Activated T-cell treated with anti-CD3 and anti-CD28 coated beads, Interleukin-2, amount 50 U/mL, for 72 hours (primary cell): ENCODE results near the gene SLC22A3. TPM values are rescaled to one million over a fixed set of nuclear protein-coding genes. Genes with fewer than 3 reads are reported as not detected.
A peak's percentile ranks its signal among the peaks of the same experiment; 100 is the strongest.

Experiments
- ATAC-seq, 2 donors: fragments of 150-1000 bp; cut with Tn5 transposase; replicated peaks in 1 of 2; 2 replicates each; pipeline ENCODE4 v1.10.0; 2021; ENCODE audit warnings: moderate library complexity in 2 of 2, mild to moderate bottlenecking in 1 of 2
- DNase-seq, 2 donors: peaks; one replicate each; pipeline ENCODE4 v3.0.0; 2021 to 2022; ENCODE audit warnings: mixed read lengths in 1 of 2
- H3K27ac Mint-ChIP-seq: one replicate; pipeline ENCODE4 v1.8.0; 2022; ENCODE audit warnings: mild to moderate bottlenecking, moderate library complexity, mixed read lengths
- H3K27me3 Mint-ChIP-seq: one replicate; pipeline ENCODE4 v1.8.0; 2022; ENCODE audit warnings: low read depth, mixed read lengths
- H3K36me3 Mint-ChIP-seq, 2 donors: one replicate each; pipeline ENCODE4 v1.8.0; 2022; ENCODE audit warnings: mixed read lengths in 2 of 2, mild to moderate bottlenecking in 1 of 2; ENCODE audit not compliant: insufficient read depth in 2 of 2
- H3K4me1 Mint-ChIP-seq: one replicate; pipeline ENCODE4 v1.8.0; 2022; ENCODE audit warnings: low read depth, mixed read lengths
- H3K4me3 Mint-ChIP-seq, 2 donors: one replicate each; pipeline ENCODE4 v1.8.0; 2022; ENCODE audit warnings: mild to moderate bottlenecking in 2 of 2, mixed read lengths in 2 of 2, moderate library complexity in 2 of 2
- H3K9me3 Mint-ChIP-seq, 2 donors: one replicate each; pipeline ENCODE4 v1.8.0; 2022; ENCODE audit warnings: mixed read lengths in 2 of 2
- total RNA-seq, 2 donors: library from RNA; stranded (reverse); gene quantifications; one replicate each; pipeline ENCODE4 v1.2.3, GENCODE V29; 2022

The SLC22A3 gene
- total RNA-seq, 2 donors from 2014 or later, result not detected

DNA sequence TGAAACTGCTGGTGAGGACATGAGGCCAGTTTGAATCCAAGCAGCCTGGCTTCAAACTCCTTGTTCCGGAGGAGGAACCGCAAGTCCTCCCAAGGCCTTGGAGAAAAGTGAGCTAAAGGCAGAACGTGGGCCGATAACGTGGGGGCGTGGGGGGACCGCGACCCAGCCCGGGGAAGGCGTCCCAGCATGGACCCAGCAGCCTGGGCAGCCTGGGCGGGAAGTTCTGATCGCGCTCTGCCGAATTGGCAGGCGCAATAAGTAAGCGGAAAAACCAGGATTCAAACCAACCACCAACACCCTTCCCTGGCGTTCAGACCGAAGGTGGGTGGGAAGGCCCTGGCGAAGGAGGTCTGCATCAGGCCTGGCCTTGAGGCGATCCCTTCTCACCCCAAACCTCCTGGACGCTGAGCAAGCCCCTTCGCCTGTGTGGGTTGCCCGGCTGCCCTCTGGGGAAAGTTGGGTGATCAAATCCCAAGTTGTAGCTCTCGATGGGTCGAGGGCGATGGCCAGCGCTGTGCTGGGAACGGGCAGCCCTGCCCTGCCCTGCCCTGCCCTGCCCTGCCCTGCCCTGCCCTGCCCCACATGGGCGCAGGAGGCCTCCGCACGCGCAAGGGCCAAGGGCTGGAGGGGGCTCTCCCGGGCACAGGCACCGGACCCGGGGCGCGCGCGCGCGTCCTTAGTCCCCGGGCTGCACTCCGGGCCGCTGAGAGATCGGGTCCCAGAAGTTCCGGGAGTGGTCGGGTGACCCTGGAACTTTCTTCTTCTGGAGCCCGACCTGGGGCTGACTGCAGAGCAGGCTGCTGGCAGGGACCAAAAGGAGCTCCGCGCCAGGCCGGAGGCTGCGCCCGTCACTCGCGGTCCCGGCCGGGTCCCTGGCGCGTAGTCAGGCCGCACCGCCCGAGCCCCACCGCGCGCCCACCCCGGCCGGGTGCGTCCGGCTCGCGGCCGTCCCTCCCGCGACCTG lies 637 bp upstream of the SLC22A3 start:
- ATAC-seq, result no peak
- H3K36me3 Mint-ChIP-seq, result no peaks in the 10 kb centered on the region
- no peak for DNase-seq
- H3K4me1 Mint-ChIP-seq, result no peaks in the 10 kb centered on the region
- H3K27me3 Mint-ChIP-seq, result peaks cover 71% of the 10 kb centered on the region
- no peak overlapping the region for H3K27ac Mint-ChIP-seq
- H3K4me3 Mint-ChIP-seq, result peak overlapping the region in 1 of 2 donors; percentile 60
- H3K9me3 Mint-ChIP-seq, result no peaks in the 10 kb centered on the region

DNA sequence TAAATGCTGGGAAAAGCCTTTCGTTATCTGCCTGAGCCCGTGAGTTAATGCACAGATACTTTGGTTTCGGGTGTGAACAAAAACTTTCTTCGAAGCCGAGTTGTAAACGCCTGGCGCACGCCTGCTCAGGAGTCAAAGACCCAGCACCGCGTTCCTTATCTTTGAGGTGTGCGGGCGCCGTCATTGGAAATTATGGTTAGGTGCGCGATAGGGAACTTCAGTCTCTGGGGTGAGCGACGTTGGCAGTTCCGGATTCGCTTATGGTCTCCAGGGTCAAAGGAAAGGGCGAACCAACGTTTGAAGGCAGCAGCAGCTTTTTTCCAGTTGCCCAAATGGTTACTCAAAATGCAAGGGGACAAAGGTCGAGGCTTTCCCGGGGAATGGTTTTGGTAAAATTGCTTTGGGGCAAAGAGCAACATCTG lies 853 bp downstream of the SLC22A3 start:
- peak overlapping the region; percentile 59 to 70 for H3K4me3 Mint-ChIP-seq
- H3K9me3 Mint-ChIP-seq, result no peaks in the 10 kb centered on the region
- H3K27ac Mint-ChIP-seq, result no peak overlapping the region
- DNase-seq (no peak), ATAC-seq (peak; percentile 7 to 18)
- no peaks in the 10 kb centered on the region for H3K36me3 Mint-ChIP-seq
- no peaks in the 10 kb centered on the region for H3K4me1 Mint-ChIP-seq
- peaks cover 74% of the 10 kb centered on the region for H3K27me3 Mint-ChIP-seq

DNA sequence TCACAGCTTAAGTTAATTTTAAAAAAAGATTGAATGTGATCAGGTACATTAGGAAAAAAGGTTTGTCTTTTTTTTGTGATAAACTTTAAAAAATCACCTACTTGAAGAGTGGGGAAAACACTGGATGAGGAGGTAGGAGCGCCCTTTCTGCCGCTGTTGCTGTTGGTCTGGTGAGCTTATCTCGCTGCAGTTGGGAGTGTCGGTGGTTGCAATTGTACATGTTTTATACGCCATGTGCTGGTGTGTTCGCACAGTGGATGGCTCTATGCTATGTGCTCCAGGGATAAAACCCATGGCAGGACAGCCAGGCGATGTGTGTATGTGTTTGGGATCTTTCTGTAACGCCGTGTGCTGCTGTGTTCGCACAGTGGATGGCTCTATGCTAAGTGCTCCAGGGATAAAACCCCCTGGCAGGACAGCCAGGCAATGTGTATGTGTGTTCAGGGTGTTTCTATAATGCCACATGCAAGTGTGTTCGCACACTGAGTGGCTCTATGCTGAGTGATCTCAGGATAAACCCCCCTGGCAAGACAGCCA lies 1.7 kb downstream of the SLC22A3 start:
- Mint-ChIP-seq H3K9me3 (no peaks in the 10 kb centered on the region), H3K27ac (no peak overlapping the region), H3K27me3 (peaks cover 68% of the 10 kb centered on the region), H3K4me3 (no peak overlapping the region), H3K36me3 (no peaks in the 10 kb centered on the region), H3K4me1 (peaks cover 3% of the 10 kb centered on the region)
- DNase-seq, result no peak
- no peak for ATAC-seq

GRCh38 chr6:160353950-160354496 lies 5.8 kb downstream of the SLC22A3 start:
- Mint-ChIP-seq H3K9me3 (no peaks in the 10 kb centered on the region), H3K27me3 (peaks cover 54% of the 10 kb centered on the region), H3K4me1 (peaks cover 5% of the 10 kb centered on the region), H3K36me3 (no peaks in the 10 kb centered on the region), H3K4me3 (no peak overlapping the region), H3K27ac (no peak overlapping the region)
- no peak for ATAC-seq
- DNase-seq, result no peak

DNA sequence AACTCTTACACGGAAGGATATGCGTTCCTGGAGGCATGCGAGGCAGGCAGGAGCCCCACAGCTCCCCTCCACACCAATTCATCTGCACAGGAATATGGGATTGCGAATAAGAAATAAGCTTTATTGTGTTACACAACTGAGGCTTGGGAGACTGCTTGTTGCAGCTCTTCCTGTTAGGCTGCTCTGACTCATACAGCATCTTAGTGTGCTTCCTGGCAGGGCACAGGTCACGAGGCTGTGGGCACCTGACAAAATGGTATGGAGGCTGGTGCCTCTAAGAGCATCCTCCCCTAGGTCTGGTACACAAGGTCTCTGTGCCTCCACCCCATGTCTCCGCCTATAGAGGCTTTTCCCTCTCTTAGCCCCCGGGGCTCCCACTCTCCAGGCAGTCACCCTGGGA lies 6.8 kb downstream of the SLC22A3 start:
- Mint-ChIP-seq H3K4me1 (peaks cover 5% of the 10 kb centered on the region), H3K27me3 (peaks cover 44% of the 10 kb centered on the region), H3K36me3 (no peaks in the 10 kb centered on the region), H3K27ac (no peak overlapping the region), H3K4me3 (no peak overlapping the region), H3K9me3 (no peaks in the 10 kb centered on the region)
- DNase-seq, result peak; percentile 4 to 20
- ATAC-seq, result peak; percentile 62 to 83

- no peak overlapping the region for H3K4me3 Mint-ChIP-seq
- no peaks in the 10 kb centered on the region for H3K36me3 Mint-ChIP-seq
- H3K27me3 Mint-ChIP-seq, result peaks cover 42% of the 10 kb centered on the region
- H3K9me3 Mint-ChIP-seq, result no peaks in the 10 kb centered on the region
- no peak overlapping the region for H3K27ac Mint-ChIP-seq
- H3K4me1 Mint-ChIP-seq, result peaks cover 5% of the 10 kb centered on the region
- no peak for DNase-seq
- no peak for ATAC-seq
Measured at GRCh38 chr6:160356074-160356744, 8.0 kb downstream of the SLC22A3 start.

- H3K27me3 Mint-ChIP-seq, result peaks cover 39% of the 10 kb centered on the region
- no peaks in the 10 kb centered on the region for H3K36me3 Mint-ChIP-seq
- no peak overlapping the region for H3K4me3 Mint-ChIP-seq
- H3K27ac Mint-ChIP-seq, result no peak overlapping the region
- no peak for DNase-seq
- H3K9me3 Mint-ChIP-seq, result no peaks in the 10 kb centered on the region
- ATAC-seq, result no peak
- H3K4me1 Mint-ChIP-seq, result peaks cover 5% of the 10 kb centered on the region
Measured at GRCh38 chr6:160357088-160357487, 8.9 kb downstream of the SLC22A3 start.

DNA sequence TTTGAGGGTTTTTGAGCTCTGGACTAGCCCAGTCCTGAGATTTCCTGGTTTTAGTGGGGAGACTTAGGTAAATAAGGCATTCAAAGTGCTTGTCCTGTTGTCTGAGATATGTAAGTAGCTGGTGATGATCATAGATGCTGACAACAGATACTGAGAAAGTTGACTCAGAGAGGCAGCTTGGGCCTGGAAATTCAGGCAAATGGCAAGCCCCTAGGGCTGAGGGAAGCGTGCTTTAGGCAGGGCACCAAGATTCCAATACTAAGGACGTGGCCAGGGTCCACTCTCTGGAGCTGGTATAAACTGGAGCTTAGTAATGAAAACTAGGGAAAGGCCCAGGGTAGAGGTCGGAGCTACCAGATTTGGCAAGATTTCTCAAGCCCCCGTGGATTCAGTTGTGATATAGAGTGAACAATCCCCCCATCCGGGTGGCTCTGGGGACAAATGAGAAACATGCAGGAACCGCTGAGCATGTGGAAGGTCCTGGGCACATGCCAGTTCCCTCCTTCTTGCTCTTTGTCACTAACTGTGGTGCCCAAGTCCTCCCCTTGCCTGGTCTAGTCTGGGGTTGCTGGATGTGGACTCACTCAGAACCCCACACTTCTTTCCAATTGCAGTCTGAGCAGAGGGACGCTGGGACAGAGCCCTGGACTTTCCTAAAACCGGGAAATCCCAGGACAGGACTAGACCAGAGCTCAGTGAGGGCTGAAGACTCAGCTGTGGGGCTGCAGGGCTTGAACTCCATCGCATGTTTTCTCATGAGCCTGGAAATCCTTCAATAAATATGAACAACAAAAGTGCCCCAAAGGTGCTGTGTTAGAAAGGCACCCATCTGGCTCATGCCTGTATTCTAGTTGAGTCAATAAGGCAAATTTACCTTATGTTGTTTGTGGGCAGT lies 10.3 kb downstream of the SLC22A3 start:
- H3K9me3 Mint-ChIP-seq, result no peaks in the 10 kb centered on the region
- peaks cover 25% of the 10 kb centered on the region for H3K27me3 Mint-ChIP-seq
- ATAC-seq, result no peak
- DNase-seq, result no peak
- no peaks in the 10 kb centered on the region for H3K36me3 Mint-ChIP-seq
- H3K4me1 Mint-ChIP-seq, result peaks cover 5% of the 10 kb centered on the region
- H3K4me3 Mint-ChIP-seq, result no peak overlapping the region
- H3K27ac Mint-ChIP-seq, result no peak overlapping the region

DNA sequence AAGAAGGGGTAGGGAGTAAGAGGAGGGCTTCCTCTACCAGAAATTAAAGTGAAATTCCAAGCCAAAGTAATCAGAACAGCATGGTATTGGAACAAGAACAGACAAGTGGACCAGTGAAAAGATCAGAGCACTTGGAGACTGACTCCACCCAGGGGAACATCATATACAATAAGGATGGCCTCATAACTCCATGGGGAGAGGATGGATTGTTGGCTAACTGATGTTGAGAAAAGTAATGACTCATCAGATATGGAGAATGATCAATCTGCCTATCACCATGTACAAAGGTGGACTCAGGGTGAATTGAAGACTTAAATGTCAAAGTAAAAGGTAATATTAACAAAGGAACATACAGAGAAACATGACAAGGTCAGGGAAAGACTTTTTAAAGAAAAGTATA lies 12.8 kb downstream of the SLC22A3 start:
- Mint-ChIP-seq H3K27me3 (peaks cover 20% of the 10 kb centered on the region), H3K9me3 (no peaks in the 10 kb centered on the region), H3K36me3 (no peaks in the 10 kb centered on the region), H3K4me1 (no peaks in the 10 kb centered on the region), H3K27ac (no peak overlapping the region), H3K4me3 (no peak overlapping the region)
- ATAC-seq (no peak), DNase-seq (no peak)

- H3K36me3 Mint-ChIP-seq, result no peaks in the 10 kb centered on the region
- no peaks in the 10 kb centered on the region for H3K4me1 Mint-ChIP-seq
- H3K27ac Mint-ChIP-seq, result no peak overlapping the region
- no peak for ATAC-seq
- DNase-seq, result no peak
- no peak overlapping the region for H3K4me3 Mint-ChIP-seq
- H3K9me3 Mint-ChIP-seq, result no peaks in the 10 kb centered on the region
- peaks cover 10% of the 10 kb centered on the region for H3K27me3 Mint-ChIP-seq
Measured at GRCh38 chr6:160362556-160362955, 14.4 kb downstream of the SLC22A3 start.

DNA sequence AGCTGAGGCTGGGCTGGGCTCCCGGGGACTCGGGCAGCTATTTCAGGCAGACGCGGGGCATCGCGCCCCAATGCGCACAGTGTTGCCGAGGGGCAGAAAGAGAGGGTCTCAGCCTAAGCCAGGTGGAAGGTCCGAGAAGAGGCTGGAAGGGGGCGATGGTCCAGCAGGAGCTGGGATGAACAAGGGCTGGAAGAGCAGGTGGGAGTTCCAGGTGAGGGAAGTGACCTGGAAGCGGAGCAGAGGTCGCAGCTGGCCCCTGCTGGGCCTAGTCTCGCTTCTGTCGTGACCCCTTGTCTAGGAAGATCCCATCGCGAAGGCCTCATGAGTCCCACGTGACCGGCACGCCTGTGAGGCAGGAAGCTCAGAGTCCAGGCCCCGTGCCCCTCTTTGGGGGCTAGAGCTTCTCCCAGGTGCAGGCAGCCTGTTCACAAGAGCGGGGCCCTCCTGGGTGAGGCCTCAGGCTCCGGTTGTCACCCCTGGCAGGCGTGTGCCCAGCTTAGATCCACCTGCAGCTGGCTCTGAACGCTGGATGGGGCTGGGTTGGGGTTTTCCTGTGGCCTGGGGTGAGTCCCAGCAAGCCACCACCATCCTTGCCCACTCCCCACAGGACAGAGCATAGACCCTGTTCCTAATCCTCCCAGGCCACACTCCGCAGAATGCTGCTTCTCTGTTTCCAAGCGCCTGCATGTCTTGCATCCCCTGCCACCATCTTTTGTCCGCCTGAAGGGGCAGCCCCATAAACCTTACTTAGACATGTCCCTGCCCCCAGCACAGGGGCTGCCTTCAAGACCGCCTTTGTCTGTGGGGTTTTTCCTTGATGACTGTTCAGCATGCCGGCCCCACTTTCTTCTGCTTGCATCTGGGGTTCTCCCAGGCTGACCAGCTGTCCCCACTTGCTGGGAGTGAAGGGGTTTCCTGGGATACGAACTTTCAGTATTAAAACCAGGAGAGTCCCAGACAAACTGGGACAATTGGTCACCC lies 15.1 kb downstream of the SLC22A3 start:
- no peak overlapping the region for H3K27ac Mint-ChIP-seq
- ATAC-seq, result no peak
- no peaks in the 10 kb centered on the region for H3K4me1 Mint-ChIP-seq

More for the DNA sequence above, 15.1 kb downstream of the SLC22A3 start:
- no peak overlapping the region for H3K4me3 Mint-ChIP-seq
- no peaks in the 10 kb centered on the region for H3K36me3 Mint-ChIP-seq
- no peaks in the 10 kb centered on the region for H3K9me3 Mint-ChIP-seq
- DNase-seq, result no peak
- peaks cover 10% of the 10 kb centered on the region for H3K27me3 Mint-ChIP-seq
